GM21576 (cell line): Measurements from ENCODE around the gene BICDL2.
"Not testable (repeated sequence)": the region's sequence is repeated elsewhere in the genome, so short reads cannot be mapped to it uniquely, and the experiment has no call there.

Experiments used
- ATAC-seq: cut with Tn5 transposase; IDR thresholded peaks from one replicate; pipeline ENCODE4 v1.9.1; 2021; ENCODE audit warnings: mild to moderate bottlenecking, moderate library complexity; ENCODE audit not compliant: unreplicated experiment

Gene BICDL2

GRCh38 chr16:3036726-3037315 is at the start of gene BICDL2:
BICDL2 (minus strand) TSS chr16:3036944; CDS start chr16:3035496, 1,448 bp downstream.
- ATAC-seq, result no peak

- ATAC-seq, result no peak
These were observed 49.3 kb upstream of the BICDL2 start for GRCh38 chr16:3085868-3086595.

- no peak for ATAC-seq
These were observed 48.4 kb upstream of the BICDL2 start for GRCh38 chr16:3084969-3085670.

- ATAC-seq, result no peak
These were observed 47.7 kb upstream of the BICDL2 start for GRCh38 chr16:3084491-3084890.

GRCh38 chr16:3083408-3083807 is 46.7 kb upstream of the BICDL2 start:
- ATAC-seq, result not testable (repeated sequence)

GRCh38 chr16:3081957-3082356 is 45.2 kb upstream of the BICDL2 start:
- ATAC-seq, result not testable (repeated sequence)

- no peak for ATAC-seq
These were observed 43.3 kb upstream of the BICDL2 start for GRCh38 chr16:3080024-3080423.

GRCh38 chr16:3076577-3076976 is 39.8 kb upstream of the BICDL2 start:
- ATAC-seq, result no peak

- ATAC-seq, result not testable (repeated sequence)
These were observed 39.2 kb upstream of the BICDL2 start for GRCh38 chr16:3075946-3076345.

- ATAC-seq, result no peak
These were observed 38.8 kb upstream of the BICDL2 start for GRCh38 chr16:3075523-3075915.

- ATAC-seq, result peak; percentile 67
These were observed 38.2 kb upstream of the BICDL2 start for GRCh38 chr16:3074860-3075522.

- ATAC-seq, result no peak
These were observed 36.7 kb upstream of the BICDL2 start for GRCh38 chr16:3073448-3073847.

GRCh38 chr16:3072576-3073263 is 36.0 kb upstream of the BICDL2 start:
- not testable (repeated sequence) for ATAC-seq

GRCh38 chr16:3072148-3072547 is 35.4 kb upstream of the BICDL2 start:
- ATAC-seq, result not testable (repeated sequence)

- no peak for ATAC-seq
These were observed 34.9 kb upstream of the BICDL2 start for GRCh38 chr16:3071655-3072054.

- ATAC-seq, result no peak
These were observed 33.9 kb upstream of the BICDL2 start for GRCh38 chr16:3070608-3071111.

GRCh38 chr16:3069146-3069545 is 32.4 kb upstream of the BICDL2 start:
- ATAC-seq, result not testable (repeated sequence)

- ATAC-seq, result no peak
These were observed 31.7 kb upstream of the BICDL2 start for GRCh38 chr16:3068487-3068886.

- no peak for ATAC-seq
These were observed 29.6 kb upstream of the BICDL2 start for GRCh38 chr16:3066440-3066748.

- ATAC-seq, result no peak
These were observed 29.1 kb upstream of the BICDL2 start for GRCh38 chr16:3065742-3066439.
